K562 (cell line): ENCODE results near the gene TMEM63A. TPM values are rescaled to one million over a fixed set of nuclear protein-coding genes. Genes with fewer than 3 reads are reported as not detected.
A peak's percentile ranks its signal among the peaks of the same experiment; 100 is the strongest.

Experiments
- CXXC5 ChIP-seq: fragments of 250-450 bp; sonication (Bioruptor Pico); IDR thresholded peaks from 2 replicates; pipeline ENCODE4 v1.8.0; 2022; ENCODE audit warnings: inconsistent platforms, mild to moderate bottlenecking, moderate library complexity
- E2F3 ChIP-seq: fragments of 250-450 bp; sonication (Bioruptor Pico); IDR thresholded peaks from 2 replicates; pipeline ENCODE4 v1.4.0; 2020; ENCODE audit warnings: mild to moderate bottlenecking
- FOXA1 ChIP-seq: fragments of 450-650 bp; IDR thresholded peaks from 2 replicates; pipeline ENCODE4 v1.6.1; 2016; ENCODE audit warnings: mild to moderate bottlenecking, borderline replicate concordance
- NONO ChIP-seq, 2 experiments: fragments of 200-400 bp in 1 of 2; fragments of 450-650 bp in 1 of 2; formaldehyde crosslinking in 1 of 2; IDR thresholded peaks; 2 replicates each; pipeline ENCODE4 v1.6.1; 2017; ENCODE audit warnings: low read depth in 2 of 2, mild to moderate bottlenecking in 2 of 2, moderate library complexity in 2 of 2, low read length in 1 of 2
- PTRF ChIP-seq: fragments of 450-650 bp; IDR thresholded peaks from 2 replicates; pipeline ENCODE4 v1.6.1; 2016; ENCODE audit warnings: mild to moderate bottlenecking, missing genetic modification characterization, missing compliant biosample characterization
- STAG1 ChIP-seq: sonication (generic); formaldehyde crosslinking; IDR thresholded peaks from 2 replicates; pipeline ENCODE4 v1.5.0; 2020; ENCODE audit warnings: missing genetic modification reagents, borderline replicate concordance
- ZNF224 ChIP-seq: sonication (generic); formaldehyde crosslinking; IDR thresholded peaks from 2 replicates; pipeline ENCODE4 v1.8.0; 2022; ENCODE audit warnings: mild to moderate bottlenecking, missing genetic modification reagents
- ZNF407 ChIP-seq: fragments of 450-650 bp; IDR thresholded peaks from 2 replicates; pipeline ENCODE4 v1.6.1; 2016; ENCODE audit warnings: low read depth
- polyA plus RNA-seq, 8 experiments: library from polyadenylated mRNA; depleted of rRNA in 4 of 8; stranded (reverse) in 5 of 8; unstranded in 3 of 8; fragments of >200 nt; fragmentation: Nextera tagmentation in 2 of 8; fragmentation: Illumina TruSeq in 1 of 8; extraction: Ambion mirVana in 2 of 8; extraction: Trizol in 1 of 8; gene quantifications; 2 replicates each; pipeline versions ENCODE4 v1.2.1 to v1.2.3, GENCODE V29; 2011 to 2014; ENCODE audit warnings: inconsistent platforms in 1 of 8, missing spikeins in 1 of 8
- total RNA-seq, 7 experiments: library from RNA; depleted of rRNA in 6 of 7; stranded (reverse); fragments of >200 nt in 6 of 7; fragmentation: Illumina TruSeq in 2 of 7; extraction: Trizol in 2 of 7; gene quantifications; 2 replicates each; pipeline versions ENCODE4 v1.2.1 to v1.2.3, GENCODE V29; 2011 to 2021; ENCODE audit warnings: low replicate concordance in 1 of 7
- TF ChIP-seq, protein P1 (sequence below), 2 experiments: fragments of 150-350 bp in 1 of 2; IDR thresholded peaks; 2 replicates each; pipeline ENCODE4 v1.6.1; 2012 to 2016; ENCODE audit warnings: low read depth in 2 of 2, low read length in 2 of 2, mild to moderate bottlenecking in 1 of 2, moderate library complexity in 1 of 2
- TF ChIP-seq, protein P2 (sequence below): sonication (generic); formaldehyde crosslinking; IDR thresholded peaks from 2 replicates; pipeline ENCODE4 v1.8.0; 2023; ENCODE audit warnings: mild to moderate bottlenecking, missing genetic modification reagents

TMEM63A gene
- total and polyA plus RNA-seq, 9 of the 15 experiments (the other 6 are each of a cell fraction or from before 2014, with no cell fraction given), result 2.0 to 54.6 (median 17.5) TPM

DNA sequence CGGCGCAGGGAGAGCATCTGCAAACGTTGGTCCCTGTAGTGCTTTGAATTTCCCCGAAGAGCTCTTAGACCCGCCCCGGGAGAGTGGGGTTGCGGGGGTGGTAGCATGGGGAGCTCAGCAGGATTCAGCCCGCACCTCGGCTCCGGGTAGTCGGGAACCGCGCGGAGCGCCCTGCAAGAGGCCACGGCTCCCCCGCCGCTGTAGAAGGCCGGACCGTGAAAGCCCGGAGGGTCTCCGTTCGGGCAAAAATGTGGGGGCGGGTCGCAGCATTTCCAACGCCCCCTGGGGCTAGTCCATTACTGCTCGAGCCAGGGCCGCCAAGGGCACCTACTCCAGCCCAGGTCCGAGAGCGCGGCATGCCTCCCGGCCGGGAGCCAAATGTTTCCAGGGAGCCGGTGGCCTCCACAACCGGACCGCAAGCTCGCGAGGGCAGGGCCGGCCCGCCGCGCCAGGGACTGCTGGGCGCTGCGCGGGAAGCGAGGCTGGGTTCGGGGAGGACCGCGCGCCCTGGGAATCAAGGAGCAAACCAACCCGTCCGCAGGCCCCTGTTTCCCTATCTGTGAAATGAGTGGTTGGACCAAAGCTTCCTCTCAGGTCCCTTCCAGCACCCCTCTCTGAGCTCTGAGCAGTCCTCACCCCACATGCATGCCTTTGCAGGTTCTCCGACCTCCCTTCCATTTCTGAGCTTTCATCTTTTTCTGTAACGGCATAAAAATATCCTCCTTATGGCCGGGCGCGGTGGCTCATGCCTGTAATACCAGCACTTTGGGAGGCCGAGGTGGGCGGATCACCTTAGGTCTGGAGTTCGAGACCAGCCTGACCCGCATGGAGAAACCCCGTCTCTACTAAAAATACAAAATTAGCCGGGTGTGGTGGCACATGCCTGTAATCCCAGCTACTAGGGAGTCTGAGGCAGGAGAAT lies 775 bp upstream of the TMEM63A start (continued):
- TF ChIP-seq ZNF224 (CRISPR knock-in tag), result no peak
- TF ChIP-seq PTRF (tag), result no peak
- no peak; the same call in 1 of the 2 replicates for TF ChIP-seq CXXC5 (CRISPR knock-in tag)
- TF ChIP-seq STAG1 (CRISPR knock-in tag), result no peak; the same call in 1 of the 2 replicates
- TF ChIP-seq, protein P1, sequence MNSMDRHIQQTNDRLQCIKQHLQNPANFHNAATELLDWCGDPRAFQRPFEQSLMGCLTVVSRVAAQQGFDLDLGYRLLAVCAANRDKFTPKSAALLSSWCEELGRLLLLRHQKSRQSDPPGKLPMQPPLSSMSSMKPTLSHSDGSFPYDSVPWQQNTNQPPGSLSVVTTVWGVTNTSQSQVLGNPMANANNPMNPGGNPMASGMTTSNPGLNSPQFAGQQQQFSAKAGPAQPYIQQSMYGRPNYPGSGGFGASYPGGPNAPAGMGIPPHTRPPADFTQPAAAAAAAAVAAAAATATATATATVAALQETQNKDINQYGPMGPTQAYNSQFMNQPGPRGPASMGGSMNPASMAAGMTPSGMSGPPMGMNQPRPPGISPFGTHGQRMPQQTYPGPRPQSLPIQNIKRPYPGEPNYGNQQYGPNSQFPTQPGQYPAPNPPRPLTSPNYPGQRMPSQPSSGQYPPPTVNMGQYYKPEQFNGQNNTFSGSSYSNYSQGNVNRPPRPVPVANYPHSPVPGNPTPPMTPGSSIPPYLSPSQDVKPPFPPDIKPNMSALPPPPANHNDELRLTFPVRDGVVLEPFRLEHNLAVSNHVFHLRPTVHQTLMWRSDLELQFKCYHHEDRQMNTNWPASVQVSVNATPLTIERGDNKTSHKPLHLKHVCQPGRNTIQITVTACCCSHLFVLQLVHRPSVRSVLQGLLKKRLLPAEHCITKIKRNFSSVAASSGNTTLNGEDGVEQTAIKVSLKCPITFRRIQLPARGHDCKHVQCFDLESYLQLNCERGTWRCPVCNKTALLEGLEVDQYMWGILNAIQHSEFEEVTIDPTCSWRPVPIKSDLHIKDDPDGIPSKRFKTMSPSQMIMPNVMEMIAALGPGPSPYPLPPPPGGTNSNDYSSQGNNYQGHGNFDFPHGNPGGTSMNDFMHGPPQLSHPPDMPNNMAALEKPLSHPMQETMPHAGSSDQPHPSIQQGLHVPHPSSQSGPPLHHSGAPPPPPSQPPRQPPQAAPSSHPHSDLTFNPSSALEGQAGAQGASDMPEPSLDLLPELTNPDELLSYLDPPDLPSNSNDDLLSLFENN (IDR thresholded peaks at IDR 0.05; ENCODE audit: low read depth in 2 of 2, low read length in 2 of 2), result no peak
- TF ChIP-seq, protein P2, sequence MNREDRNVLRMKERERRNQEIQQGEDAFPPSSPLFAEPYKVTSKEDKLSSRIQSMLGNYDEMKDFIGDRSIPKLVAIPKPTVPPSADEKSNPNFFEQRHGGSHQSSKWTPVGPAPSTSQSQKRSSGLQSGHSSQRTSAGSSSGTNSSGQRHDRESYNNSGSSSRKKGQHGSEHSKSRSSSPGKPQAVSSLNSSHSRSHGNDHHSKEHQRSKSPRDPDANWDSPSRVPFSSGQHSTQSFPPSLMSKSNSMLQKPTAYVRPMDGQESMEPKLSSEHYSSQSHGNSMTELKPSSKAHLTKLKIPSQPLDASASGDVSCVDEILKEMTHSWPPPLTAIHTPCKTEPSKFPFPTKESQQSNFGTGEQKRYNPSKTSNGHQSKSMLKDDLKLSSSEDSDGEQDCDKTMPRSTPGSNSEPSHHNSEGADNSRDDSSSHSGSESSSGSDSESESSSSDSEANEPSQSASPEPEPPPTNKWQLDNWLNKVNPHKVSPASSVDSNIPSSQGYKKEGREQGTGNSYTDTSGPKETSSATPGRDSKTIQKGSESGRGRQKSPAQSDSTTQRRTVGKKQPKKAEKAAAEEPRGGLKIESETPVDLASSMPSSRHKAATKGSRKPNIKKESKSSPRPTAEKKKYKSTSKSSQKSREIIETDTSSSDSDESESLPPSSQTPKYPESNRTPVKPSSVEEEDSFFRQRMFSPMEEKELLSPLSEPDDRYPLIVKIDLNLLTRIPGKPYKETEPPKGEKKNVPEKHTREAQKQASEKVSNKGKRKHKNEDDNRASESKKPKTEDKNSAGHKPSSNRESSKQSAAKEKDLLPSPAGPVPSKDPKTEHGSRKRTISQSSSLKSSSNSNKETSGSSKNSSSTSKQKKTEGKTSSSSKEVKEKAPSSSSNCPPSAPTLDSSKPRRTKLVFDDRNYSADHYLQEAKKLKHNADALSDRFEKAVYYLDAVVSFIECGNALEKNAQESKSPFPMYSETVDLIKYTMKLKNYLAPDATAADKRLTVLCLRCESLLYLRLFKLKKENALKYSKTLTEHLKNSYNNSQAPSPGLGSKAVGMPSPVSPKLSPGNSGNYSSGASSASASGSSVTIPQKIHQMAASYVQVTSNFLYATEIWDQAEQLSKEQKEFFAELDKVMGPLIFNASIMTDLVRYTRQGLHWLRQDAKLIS (CRISPR knock-in tag), result no peak; the same call in 1 of the 2 replicates
- TF ChIP-seq NONO (IDR thresholded peaks at IDR 0.05; ENCODE audit: low read depth in 2 of 2, low read length in 1 of 2), result no peak
- TF ChIP-seq E2F3 (CRISPR knock-in tag), result peak; percentile 72; the same call in 1 of the 2 replicates
- TF ChIP-seq ZNF407, result no peak
- TF ChIP-seq FOXA1, result no peak
